ENCODE measurements around the gene COMMD3.
A peak's percentile ranks its signal among the peaks of the same experiment; 100 is the strongest.
"Not testable (repeated sequence)": the region's sequence is repeated elsewhere in the genome, so short reads cannot be mapped to it uniquely, and the experiment has no call there.

The COMMD3 gene

DNA sequence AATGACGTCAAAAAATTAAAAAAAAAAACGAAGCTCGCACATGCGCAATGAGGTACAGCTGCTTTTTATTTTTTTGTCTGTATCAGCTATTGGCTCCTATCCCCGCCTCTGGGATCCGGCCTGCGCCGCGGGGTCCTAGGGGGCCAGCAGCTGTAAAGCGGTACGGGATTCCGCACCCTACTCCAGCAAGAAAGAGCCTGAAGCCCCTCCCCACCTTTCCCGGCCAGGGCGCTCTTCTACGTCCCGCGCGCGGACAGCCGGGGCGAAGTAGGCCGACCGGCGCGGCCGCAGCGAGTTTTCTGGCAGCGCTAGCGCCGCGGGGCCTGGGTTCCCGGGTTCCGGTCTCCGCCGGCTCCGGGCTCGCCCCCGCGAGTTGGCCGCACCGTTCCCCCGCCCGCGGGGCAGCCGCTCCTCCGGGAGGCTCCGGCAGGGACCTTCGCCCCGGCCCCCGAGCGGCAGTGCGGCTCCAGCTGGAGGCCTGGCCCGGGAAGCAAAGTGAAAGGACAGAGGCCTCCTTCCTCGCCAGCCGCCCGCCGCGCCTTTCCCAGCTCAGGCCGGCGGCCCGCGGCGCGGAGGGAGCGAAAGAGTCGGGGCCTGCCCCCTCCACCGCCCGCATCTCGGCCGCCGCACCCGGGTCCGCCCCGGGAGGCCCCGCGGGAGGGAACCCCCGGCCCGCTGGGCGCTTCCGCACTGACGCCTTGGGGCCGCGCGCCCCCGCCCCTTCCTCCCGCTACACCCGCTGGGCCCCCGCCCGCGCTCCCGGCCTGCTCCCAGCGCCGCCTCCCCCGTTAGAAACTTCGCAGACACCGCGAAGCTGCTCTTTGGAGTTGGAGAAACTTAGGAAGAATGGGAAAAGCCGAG lies 24.4 kb downstream of the COMMD3 start:
- DNase-seq, result peak; percentile 5

DNA sequence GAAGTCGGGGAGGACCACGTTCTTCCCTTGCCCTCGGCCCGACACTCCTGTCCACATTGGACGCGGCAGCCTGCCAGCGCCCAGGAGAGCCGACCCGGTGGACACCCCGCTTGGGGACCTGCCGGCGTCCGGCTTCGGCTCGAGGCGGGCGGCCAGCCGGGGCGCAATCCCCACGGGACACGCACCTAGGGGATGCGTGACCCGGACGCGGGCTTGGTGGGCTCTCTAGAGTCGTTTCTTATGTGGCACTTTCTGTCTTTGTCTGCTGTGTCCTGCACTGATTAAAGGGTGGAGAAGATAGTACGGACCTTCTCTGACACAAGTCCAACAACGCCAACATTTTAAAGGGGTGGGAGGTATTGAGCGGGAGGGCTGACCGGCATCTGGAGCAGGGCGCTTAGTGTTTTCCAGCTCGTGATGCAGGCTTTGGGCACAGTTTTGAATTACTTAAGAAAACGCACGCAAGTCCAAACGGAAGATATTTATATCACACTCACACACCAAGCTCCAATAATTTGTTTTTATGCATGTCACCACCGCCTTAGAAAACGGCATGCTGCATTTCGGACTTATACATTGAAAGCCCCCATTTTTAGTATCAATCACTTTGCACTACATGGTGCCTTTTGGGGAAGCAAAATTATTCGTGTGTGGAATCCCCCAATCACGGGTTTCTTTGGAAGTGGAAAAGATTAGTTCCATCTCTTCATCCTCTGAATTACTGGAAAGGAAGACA lies 25.2 kb downstream of the COMMD3 start:
- DNase-seq, result no peak

DNA sequence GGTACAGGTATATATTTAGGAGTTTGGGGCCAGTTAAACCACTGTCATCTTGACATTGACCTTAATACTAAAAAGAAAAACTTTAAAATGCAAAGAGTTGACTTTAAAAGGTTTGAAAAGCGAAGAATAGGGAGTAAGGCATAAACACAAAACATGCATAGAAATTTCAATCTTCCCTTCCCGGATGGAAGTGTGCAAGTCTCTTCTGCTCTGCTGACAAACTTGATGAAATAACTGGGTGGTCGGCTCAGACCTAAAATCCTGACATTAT lies 25.7 kb downstream of the COMMD3 start:
- DNase-seq, result no peak

DNA sequence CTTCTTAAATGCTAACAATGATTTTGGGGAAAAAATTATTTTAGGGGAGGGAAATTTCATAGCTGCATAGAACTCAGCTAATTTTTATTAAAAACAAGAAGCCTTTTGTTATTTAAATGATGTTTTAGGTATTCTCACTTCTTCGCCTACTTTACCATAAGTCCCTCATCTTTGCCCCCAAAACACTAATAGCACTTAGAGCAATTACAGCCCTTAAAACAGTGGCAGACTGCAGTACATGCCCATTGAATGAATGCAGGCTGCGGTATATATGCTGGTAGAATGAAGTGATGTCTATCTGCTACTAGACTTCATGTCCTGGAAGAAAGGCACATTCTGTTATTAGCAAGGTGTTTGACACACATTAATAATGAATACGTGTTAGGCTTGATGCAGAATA lies 26.2 kb downstream of the COMMD3 start:
- no peak for DNase-seq

DNA sequence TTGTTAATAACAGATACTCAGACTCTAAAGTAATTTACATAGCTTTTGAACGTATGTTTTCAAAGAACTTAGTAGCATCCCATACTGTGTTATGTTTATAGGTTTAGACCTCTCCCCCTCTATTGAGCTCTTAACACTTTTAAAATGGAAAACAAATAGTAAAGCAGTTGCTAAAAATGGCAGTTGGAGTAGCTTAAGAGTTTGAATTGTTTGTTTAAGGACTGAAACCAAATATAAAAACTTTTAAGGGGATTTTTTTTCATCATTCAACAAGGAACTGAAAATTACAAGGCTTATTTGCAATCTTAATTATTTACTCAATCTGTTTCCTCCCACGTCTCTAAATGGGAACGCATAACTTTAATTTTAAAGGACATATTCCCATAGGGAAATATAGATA lies 27.5 kb downstream of the COMMD3 start:
- DNase-seq, result no peak

DNA sequence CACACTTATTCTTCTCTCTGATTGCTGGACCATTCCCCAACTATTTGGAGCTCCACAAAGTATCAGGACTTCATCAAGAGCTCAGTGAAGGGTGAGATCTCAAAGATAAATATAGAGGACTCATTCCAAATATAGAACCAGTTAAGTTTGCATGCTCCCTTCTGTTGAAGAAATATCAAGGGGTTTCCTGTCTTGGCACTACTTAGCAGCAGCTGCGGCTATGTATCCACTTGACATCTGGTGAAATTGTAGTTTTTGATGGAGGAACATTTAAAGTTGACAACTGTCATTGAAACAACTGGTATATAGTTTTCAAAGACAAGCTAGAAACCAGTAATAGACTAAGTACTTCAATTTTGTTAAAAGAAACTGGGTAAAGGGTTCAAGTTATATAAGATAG lies 28.1 kb downstream of the COMMD3 start:
- no peak for DNase-seq

DNA sequence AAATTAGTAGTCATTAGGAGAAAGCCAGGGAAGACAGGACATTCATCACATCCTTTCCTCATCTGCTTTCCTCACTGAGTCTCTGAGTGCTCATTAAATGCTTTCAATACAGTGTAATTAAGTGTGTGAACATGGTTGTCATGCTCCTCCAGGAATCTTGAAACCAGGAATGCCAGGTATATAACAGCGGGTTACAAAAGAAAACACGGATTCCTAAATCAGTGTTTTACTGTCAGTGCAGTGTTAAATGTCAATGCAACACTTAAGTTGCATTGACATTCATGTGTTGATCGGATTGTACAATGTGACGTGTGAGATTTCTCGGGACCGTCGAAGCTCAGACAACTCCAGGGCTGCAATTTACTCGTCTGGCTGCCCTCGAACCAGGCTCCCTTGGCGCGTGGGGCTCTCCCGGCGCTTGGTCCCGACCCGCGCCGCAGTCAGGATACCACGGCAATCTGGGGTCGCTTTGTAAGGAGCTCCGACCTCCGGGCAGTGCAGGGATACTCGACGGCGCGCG lies 28.7 kb downstream of the COMMD3 start:
- DNase-seq, result no peak

DNA sequence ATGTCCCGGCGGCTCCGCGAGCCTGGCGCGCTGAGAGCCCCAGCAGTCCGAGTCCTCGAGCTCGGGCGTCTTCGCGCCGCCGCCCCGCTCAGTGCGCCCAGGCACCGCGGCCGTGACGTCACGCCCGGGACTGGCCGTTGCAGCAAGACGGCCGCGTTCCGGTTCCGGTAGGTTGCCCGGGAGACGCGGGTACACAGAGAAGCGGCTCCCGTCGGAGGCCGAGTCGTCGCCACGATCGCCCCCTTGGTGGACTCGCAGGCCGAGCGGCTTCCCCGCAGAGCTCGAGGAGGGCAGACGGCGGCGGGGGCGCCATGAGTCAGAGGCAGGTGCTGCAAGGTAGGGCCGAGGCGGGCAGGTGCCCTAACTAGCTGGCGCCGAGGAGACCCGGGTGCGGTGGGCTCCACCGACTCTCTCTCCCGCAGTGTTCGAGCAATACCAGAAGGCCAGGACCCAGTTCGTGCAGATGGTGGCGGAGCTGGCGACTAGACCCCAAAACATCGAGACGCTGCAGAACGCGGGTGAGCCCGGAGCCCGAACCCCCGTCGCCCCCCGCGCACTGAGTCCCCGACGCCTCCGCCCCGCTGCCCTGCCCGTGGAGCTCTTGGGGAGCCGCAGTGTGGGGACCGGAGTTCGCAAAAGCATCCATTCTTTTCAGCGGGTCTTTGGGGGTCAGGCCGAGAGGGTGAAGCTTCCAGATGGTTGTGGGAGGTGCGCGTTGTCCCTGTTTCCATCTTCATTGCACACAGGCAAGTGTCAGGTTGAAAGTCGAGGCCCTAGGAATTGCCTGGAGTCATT lies 29.3 kb downstream of the COMMD3 start, which contains the start of gene SPAG6:
Gene SPAG6, plus strand, starts transcription at position 196 of the 795 bp plus-strand sequence. Its CDS starts 116 bp downstream, at position 312.
- DNase-seq, result peak; percentile 62

DNA sequence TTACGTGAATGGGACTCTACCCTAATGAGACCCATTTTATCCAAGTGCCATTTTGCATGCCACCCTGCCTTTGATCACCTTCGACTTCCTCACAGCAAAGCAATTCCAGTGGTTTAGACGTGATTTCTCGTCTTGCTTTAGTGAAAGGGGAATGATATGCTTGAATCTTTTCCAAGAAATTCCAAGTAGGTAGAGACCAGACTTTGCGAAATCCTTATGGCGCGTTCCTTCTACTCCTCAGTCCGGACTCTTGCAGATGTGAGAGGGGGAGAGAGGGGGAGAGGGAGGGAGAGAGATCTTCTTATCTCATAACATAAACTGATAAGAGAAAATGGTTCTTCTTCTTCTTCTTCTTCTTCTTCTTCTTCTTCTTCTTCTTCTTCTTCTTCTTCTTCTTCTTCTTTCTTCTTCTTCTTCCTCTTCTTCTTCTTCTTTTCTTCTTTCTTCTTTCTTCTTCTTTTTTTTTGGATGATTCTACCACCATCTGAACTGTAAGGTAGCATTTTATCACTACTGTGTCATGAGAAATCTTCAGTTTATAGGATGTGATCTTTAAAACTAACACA lies 30.0 kb downstream of the COMMD3 start:
- DNase-seq, result no peak

DNA sequence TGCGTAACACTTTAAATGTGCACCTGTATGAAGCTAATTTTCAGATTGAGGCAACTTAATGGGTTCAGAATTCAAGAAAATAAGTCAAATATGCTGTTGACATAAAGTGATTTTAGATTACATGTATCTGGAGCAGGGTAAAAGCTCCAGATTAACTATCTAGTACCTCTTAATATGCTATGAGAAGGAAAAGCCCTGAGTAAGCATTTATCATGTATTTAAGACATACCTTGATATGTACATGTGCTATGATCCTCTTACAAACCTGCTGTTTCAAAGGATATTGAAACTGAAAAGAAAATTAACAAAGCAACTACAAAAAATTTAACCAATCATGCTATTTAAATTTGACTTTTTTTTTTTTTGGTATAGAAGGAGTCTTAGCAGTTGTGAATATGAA lies 33.6 kb downstream of the COMMD3 start:
- DNase-seq, result no peak

DNA sequence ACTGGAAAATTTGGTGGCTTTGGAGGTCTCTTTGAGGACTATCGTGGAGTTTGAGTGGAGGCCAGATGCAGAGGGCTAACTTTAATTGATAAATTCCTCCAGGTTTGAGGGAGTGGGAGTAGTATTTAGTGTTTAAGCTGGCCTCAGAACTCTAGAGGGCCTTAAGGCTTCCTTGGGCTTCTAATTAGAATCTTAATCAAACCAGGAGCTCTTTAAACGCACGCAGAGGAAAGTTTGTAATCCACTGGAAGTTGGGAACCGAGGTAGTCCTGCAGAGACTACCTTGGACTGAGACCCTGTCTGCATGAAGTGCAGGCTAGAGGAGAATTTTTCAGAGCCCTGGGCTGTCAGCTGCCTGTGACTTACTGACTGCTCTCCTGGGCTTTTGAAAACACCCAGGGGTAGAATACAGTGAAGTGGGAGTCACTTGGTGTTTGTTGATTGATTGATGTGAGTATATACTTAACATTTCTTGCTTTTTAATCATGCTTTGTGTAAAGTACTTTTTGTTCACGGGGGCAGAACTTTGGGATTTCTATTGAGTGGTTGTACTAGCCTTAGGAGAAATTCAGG lies 35.0 kb downstream of the COMMD3 start:
- no peak for DNase-seq

DNA sequence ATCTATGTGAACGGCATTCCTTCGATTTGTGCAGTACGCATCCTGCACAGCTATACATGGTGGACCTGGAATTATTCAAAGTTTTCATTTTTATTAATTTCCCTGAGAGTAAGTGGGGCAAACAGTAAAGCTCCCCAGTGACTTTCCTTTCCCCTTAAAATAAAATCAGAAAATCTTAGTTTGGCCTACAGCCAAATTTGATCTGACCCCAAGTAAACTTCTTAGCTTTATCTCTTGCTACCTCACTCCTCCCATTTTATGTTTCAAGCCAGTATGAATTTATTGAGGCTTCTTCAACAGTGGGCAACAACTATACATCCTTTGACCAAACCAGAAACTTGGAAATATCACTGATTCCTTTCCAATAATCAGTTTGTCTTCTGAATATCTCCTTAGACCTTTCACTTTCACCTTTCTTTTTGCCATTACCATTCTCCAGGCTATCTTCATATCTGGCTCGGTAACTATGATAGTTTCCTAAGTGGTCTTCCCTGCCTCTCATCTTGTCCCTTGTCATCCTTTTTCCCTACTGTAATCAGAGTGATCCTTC lies 40.2 kb downstream of the COMMD3 start:
- DNase-seq, result no peak

DNA sequence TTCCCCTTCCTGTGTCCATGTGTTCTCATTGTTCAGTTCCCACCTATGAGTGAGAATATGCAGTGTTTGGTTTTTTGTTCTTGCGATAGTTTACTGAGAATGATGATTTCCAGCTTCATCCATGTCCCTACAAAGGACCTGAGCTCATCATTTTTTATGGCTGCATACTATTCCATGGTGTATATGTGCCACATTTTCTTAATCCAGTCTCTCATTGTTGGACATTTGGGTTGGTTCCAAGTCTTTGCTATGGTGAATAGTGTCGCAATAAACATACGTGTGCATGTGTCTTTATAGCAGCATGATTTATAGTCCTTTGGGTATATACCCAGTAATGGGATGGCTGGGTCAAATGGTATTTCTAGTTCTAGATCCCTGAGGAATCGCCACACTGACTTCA lies 41.6 kb downstream of the COMMD3 start:
- DNase-seq, result not testable (repeated sequence)

DNA sequence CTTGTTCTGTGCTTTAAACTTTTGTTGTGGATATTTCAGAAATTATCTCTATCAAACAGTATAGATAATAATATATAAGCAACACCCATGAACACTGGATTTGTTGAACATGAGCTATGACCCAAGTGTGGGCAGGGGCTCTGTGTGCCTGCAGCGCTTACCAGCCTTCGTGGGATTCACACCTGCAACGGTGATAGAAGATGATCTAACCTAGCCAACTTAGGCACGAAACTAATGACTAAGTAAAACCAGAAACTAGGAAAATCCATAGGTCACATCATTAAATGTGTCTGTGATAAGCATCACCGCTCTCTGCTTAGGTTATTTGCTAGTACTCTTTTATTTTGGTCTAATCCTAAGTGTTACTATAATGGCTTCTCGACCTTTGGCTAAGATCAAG lies 47.1 kb downstream of the COMMD3 start:
- DNase-seq, result no peak

DNA sequence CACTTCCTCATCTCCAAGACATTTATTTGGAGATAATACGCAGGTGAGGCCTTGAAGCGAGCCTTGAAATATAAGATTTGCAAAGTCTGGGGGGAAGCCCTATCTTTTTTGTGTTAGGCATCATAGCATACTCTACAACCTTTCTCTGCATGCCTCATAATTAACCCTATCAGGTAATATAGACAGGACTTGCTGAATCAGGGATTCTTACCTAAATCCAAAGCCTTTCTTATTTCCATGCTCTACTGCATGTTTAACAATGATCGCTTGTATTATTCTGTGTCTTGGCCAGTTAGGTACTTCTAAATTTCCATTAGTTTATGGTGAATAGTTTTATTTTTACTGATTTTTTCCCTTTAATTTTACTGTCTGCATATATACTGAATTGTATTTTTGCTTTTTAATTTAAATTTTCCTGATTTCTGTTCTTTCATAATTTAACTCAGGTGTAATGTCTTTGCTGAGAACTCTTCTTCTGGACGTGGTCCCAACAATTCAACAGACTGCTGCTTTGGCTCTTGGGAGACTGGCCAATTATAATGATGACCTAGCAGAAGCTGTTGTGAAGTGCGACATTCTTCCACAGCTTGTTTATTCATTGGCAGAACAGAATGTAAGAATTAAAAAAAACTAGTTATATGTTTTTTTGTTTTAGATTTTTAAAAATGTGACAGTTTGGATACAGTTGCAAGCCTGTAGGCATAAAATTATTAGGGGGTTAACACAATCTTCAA lies 48.4 kb downstream of the COMMD3 start:
- no peak for DNase-seq

DNA sequence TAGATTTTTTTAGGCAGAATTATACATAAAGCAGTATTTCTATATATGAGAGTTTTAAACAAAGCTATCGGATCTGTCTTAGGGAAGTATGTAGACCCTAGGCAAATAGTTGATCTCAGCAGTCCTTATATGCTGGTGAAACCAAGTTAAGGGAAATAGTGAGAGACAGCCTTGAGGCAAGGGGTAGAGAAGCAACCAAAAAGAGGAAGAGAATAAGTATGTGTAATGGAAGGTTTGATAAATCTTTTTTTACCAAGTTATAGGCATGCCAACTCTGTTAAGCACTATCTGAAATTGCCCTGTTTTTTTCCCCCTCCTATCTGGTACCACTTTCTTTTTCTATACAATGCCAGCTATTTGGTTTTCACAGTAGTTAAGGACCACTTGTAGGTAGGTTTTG lies 49.0 kb downstream of the COMMD3 start:
- no peak for DNase-seq

DNA sequence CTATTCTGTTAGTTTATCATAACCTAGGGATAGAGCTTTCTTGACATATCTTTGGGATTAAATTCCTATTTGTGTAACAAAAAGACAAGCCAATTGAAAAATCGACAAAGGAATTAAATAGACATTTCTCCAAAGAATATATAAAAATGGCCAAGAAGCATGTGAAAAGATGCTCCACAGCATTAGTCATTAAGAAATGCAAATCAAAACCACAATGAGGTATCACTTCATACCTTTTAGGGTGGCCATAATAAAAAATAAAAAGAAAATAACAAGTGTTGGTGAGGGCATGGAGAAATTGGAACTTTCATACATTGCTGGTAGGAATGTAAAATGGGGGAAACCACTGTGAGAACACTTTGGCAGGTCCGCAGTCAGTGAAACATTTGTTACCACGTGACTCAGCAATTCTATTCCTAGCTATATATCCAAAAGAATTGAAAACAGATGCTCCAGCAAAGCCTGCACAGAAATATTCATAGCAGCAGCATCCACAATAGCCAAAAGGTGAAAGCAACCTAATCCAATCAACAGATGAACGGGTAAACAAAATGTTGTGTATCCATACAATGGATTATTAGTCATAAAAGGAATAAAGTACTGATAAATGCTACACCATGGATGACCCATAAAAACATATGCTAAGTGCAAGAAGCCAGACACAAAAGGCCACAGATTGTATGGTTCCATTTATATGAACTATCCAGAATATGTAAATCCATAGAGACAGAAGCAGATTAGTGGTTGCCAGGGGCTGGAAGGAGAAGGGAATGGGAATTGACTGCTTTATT lies 49.7 kb downstream of the COMMD3 start:
- DNase-seq, result no peak

DNA sequence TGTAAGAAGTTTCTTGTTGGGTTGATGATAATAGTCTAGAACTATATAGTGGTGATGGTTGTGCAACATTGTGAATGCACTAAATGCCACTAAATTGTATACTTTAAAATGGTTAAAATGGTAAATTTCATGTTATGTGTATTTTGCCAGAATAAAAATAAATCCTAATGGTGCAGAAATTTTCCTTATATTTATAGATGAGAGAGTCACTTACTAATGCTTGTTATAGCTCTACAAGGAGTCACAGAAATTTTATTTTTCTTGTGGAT lies 50.2 kb downstream of the COMMD3 start:
- DNase-seq, result no peak

DNA sequence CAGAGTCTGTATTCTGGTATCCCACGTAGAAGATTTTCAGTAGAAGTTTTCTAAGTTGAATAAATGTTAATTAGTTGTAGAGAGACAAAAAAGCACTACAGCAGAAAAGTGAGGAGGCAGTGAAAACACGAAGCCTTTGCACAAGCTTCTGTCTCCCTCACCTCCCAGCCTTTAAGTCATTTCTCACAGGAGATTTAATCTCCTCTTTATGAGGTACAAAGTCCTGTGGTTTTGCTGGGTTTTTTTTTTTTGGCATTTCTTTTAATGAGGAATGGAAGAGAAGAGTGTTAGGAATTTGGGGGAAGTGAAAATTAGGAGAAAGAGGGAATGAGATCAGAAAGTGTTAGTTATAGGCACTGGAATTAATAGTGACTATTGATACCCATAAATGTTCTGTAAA lies 50.6 kb downstream of the COMMD3 start:
- no peak for DNase-seq

DNA sequence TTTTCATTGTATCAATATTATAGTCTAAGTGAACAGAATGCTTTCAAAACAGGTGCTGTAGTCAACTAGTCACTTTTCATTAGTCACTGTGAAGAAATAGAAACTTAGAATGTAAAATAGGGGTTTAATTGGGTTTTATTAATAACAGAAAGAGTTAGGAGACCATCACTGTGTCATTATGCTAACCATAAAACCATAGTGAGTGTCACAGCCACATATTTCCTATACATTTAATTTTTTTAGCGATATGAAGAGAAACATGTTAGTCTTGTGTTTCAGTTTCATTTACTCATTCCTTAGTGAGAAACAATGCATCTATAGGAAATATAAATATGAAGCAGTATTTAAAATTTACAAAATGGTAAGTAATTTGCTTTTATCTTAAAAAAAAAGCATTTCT lies 51.3 kb downstream of the COMMD3 start:
- DNase-seq, result no peak

DNA sequence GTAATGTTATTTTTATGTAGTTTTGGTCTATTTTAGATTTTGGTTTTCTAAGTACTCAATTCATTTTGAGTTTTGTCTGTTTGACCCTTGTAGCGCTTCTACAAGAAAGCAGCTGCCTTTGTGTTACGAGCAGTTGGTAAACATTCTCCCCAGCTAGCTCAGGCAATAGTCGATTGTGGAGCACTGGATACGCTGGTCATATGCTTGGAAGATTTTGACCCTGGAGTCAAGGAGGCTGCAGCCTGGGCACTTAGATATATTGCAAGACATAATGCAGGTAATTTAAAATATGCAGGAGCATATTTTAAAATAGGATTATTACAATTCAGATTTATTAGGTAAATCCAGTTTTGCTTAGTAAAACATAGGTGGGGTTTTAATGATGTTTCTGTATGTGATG lies 52.2 kb downstream of the COMMD3 start:
- no peak for DNase-seq

All from DMS153 (cell line).